CD4-positive, alpha-beta T cell treated with Interleukin-6 at 100 ng/mL for 8 hours (primary cell): ENCODE data around the gene SLC25A5.
A peak's percentile ranks its signal among the peaks of the same experiment; 100 is the strongest.
"Not testable (repeated sequence)": the region's sequence is repeated elsewhere in the genome, so short reads cannot be mapped to it uniquely, and the experiment has no call there.

Experiments
- DNase-seq: peaks from one replicate; pipeline ENCODE4 v3.0.0-alpha.2; 2020; ENCODE audit warnings: mixed read lengths, low spot score

Gene SLC25A5

GRCh38 chrX:119467842-119468550 lies at the start of gene SLC25A5:
Gene SLC25A5 (plus strand): TSS chrX:119468444. CDS start chrX:119468516, 72 bp downstream.
- DNase-seq: peak; percentile 81

GRCh38 chrX:119419146-119419545 lies 49.1 kb upstream of the SLC25A5 start:
- DNase-seq: no peak

GRCh38 chrX:119419898-119420297 lies 48.3 kb upstream of the SLC25A5 start:
- no peak for DNase-seq

GRCh38 chrX:119421016-119421705 lies 47.1 kb upstream of the SLC25A5 start:
- DNase-seq: no peak

- no peak for DNase-seq
These were observed 44.6 kb upstream of the SLC25A5 start for GRCh38 chrX:119423631-119424030.

- DNase-seq: no peak
These were observed 43.2 kb upstream of the SLC25A5 start for GRCh38 chrX:119424999-119425398.

- DNase-seq: no peak
These were observed 41.0 kb upstream of the SLC25A5 start for GRCh38 chrX:119427024-119427794.

- DNase-seq: no peak
These were observed 40.5 kb upstream of the SLC25A5 start for GRCh38 chrX:119427795-119428185.

- no peak for DNase-seq
These were observed 38.8 kb upstream of the SLC25A5 start for GRCh38 chrX:119429471-119429870.

- not testable (repeated sequence) for DNase-seq
These were observed 26.9 kb upstream of the SLC25A5 start for GRCh38 chrX:119441295-119441694.

- DNase-seq: no peak
These were observed 26.0 kb upstream of the SLC25A5 start for GRCh38 chrX:119442286-119442685.

- DNase-seq: no peak
These were observed 15.0 kb upstream of the SLC25A5 start for GRCh38 chrX:119453202-119453601.

- no peak for DNase-seq
These were observed 13.0 kb upstream of the SLC25A5 start for GRCh38 chrX:119455264-119455663.

GRCh38 chrX:119459181-119459580 lies 9.1 kb upstream of the SLC25A5 start:
- DNase-seq: no peak

- no peak for DNase-seq
These were observed 2.7 kb upstream of the SLC25A5 start for GRCh38 chrX:119465555-119465954.

- no peak for DNase-seq
These were observed 1.3 kb upstream of the SLC25A5 start for GRCh38 chrX:119466970-119467369.

GRCh38 chrX:119467433-119467832 lies 811 bp upstream of the SLC25A5 start:
- no peak for DNase-seq

- DNase-seq: peak; percentile 84
These were observed 488 bp downstream of the SLC25A5 start for GRCh38 chrX:119468551-119469312.

GRCh38 chrX:119469313-119469635 lies 1.0 kb downstream of the SLC25A5 start:
- no peak for DNase-seq

GRCh38 chrX:119474615-119475388 lies 6.6 kb downstream of the SLC25A5 start:
- DNase-seq: no peak

- no peak for DNase-seq
These were observed 7.3 kb downstream of the SLC25A5 start for GRCh38 chrX:119475389-119476101.
